Measurements from ENCODE around the gene GON4L. TPM values are rescaled to one million over a fixed set of nuclear protein-coding genes. Genes with fewer than 3 reads are reported as not detected.

Gene GON4L
- total and polyA plus RNA-seq, 2 of the 4 experiments (the other 2 are of a cell fraction) = 21.2 to 30.3 TPM

DNA sequence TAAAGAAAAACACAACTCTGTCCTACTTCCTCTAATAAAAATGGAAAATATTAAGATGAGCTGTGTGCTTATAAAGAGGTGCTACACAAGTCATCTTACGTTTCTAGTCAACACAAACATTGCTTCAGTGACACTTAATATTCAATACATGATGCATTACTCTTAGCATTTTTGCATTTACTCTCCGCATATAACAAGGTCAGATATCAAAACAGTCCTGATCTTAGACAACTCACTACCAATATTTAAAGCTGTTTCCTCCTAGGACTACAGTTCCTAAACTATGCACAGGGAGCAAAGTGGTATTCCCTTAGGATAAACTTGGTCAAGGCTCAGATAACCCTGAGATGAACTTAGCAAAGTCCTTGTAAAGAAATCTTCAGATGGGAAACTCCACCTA, 41.9 kb upstream of the GON4L start:
- H3K4me2 ChIP-seq (ENCODE audit: low read depth, low read length) = no peak overlapping the region
- H2BK15ac ChIP-seq (ENCODE audit: low read depth, low read length) = no peak overlapping the region
- no peak overlapping the region for H3K4me3 ChIP-seq (ENCODE audit: insufficient read depth, low read depth, low read length)
- no peak overlapping the region for H4K8ac ChIP-seq (ENCODE audit: low read depth in 2 of 2, low read length in 2 of 2)
- no peak overlapping the region for H3K23ac ChIP-seq (ENCODE audit: low read depth, low read length)
- intact Hi-C loops (cut with micrococcal nuclease) = no loop called here
- DNase-seq (no peak), ATAC-seq (ENCODE audit: low read depth) (no peak)
- no peak overlapping the region for H3K4ac ChIP-seq (ENCODE audit: low read depth, low read length)
- no peak overlapping the region for H3K14ac ChIP-seq (replicated peaks; ENCODE audit: low read depth, low read length)
- no peak overlapping the region for H2BK120ac ChIP-seq (ENCODE audit: low read depth, low read length)
- no peaks in the 10 kb centered on the region for H4K20me1 ChIP-seq (ENCODE audit: insufficient read depth, low read length)
- ChIA-PET CTCF (no interaction called here), POLR2A (ENCODE audit: unreplicated experiment) (interaction anchor here (1.2 kb wide), 1 partner anchor 8 kb away, joined by 3 read pairs; no protein-coding TSS in a partner anchor)
- no peak overlapping the region for H3K27ac ChIP-seq (ENCODE audit: insufficient read depth, low read length)
- no TSS peak for BruUV-seq (replicated peaks)
- no peaks in the 10 kb centered on the region for H3K9me3 ChIP-seq (ENCODE audit: control insufficient read depth, insufficient read depth, low read length)
- H4K5ac ChIP-seq (ENCODE audit: low read depth, low read length) = no peak overlapping the region
- no peak overlapping the region for H2AFZ ChIP-seq (replicated peaks; ENCODE audit: low read length, poor library complexity)
- H3K9me1 ChIP-seq (ENCODE audit: insufficient read depth, low read length) = no peaks in the 10 kb centered on the region; the same call in 1 of the 2 replicates
- no peak overlapping the region for H2AK5ac ChIP-seq (ENCODE audit: low read depth, low read length)
- no peak overlapping the region for H4K91ac ChIP-seq (ENCODE audit: insufficient read depth, low read depth, low read length)
- H2AK9ac ChIP-seq (replicated peaks; ENCODE audit: low read depth, low read length, poor library complexity) = no peak overlapping the region
- no peak overlapping the region for H3K56ac ChIP-seq (ENCODE audit: extremely low read depth, insufficient read depth, low read length)
- in situ Hi-C loops (cut with MboI; ENCODE audit: low sequenced_read_pairs) = no loop called here
- TF ChIP-seq MXI1 (IDR thresholded peaks at IDR 0.05; ENCODE audit: borderline replicate concordance, low read depth, low read length) (no peak), MAFK (IDR thresholded peaks at IDR 0.05; ENCODE audit: low read depth, low read length) (no peak), RCOR1 (IDR thresholded peaks at IDR 0.05; ENCODE audit: insufficient replicate concordance, low read length) (no peak), RAD21 (IDR thresholded peaks at IDR 0.05; ENCODE audit: low read length) (no peak), FOS (IDR thresholded peaks at IDR 0.05; ENCODE audit: low read depth, low read length) (no peak), CTCF (conservative IDR thresholded peaks at IDR 0.05; ENCODE audit: low read depth, low read length) (no peak), RFX5 (IDR thresholded peaks at IDR 0.05; ENCODE audit: low read depth, low read length) (no peak), USF2 (IDR thresholded peaks at IDR 0.05; ENCODE audit: low read depth, low read length) (no peak), SMC3 (IDR thresholded peaks at IDR 0.05; ENCODE audit: low read depth, low read length) (no peak)
- TF ChIP-seq, protein P1, sequence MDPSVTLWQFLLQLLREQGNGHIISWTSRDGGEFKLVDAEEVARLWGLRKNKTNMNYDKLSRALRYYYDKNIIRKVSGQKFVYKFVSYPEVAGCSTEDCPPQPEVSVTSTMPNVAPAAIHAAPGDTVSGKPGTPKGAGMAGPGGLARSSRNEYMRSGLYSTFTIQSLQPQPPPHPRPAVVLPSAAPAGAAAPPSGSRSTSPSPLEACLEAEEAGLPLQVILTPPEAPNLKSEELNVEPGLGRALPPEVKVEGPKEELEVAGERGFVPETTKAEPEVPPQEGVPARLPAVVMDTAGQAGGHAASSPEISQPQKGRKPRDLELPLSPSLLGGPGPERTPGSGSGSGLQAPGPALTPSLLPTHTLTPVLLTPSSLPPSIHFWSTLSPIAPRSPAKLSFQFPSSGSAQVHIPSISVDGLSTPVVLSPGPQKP (IDR thresholded peaks at IDR 0.05; ENCODE audit: borderline replicate concordance, low read depth, low read length) = no peak
- H3K27me3 ChIP-seq (ENCODE audit: control insufficient read depth, insufficient read depth, low read length) = no peaks in the 10 kb centered on the region
- H3K36me3 ChIP-seq (ENCODE audit: control insufficient read depth, insufficient read depth, low read length) = peaks cover 47% of the 10 kb centered on the region
- dilution Hi-C loops (cut with HindIII; ENCODE audit: low sequenced_read_pairs, unreplicated experiment) = no loop called here
- WGBS, 2 experiments (ENCODE audit: extremely low coverage in 2 of 2, insufficient read length in 1 of 2) = no CpG with 5 or more reads among the region's 2 CpGs
- no peak overlapping the region for H3K9ac ChIP-seq (ENCODE audit: low read depth, low read length)
- no peak overlapping the region for H2BK5ac ChIP-seq (ENCODE audit: low read depth, low read length, poor library complexity, severe bottlenecking)
- no peak overlapping the region for H2BK20ac ChIP-seq (ENCODE audit: low read depth, low read length)
- H3K79me1 ChIP-seq (ENCODE audit: low read depth in 1 of 2, low read length in 2 of 2) = peaks cover 8 to 27% of the 10 kb centered on the region in 2 experiments
- H3K4me1 ChIP-seq (ENCODE audit: control insufficient read depth, insufficient read depth, low read length) = peaks cover 2% of the 10 kb centered on the region
- H3K18ac ChIP-seq (ENCODE audit: low read depth, low read length) = no peak overlapping the region

Measured in IMR-90 (cell line).